ENCODE measurements around the gene EXOSC1.

EXOSC1 gene

GRCh38 chr10:97456034-97456685 is 10.4 kb upstream of the EXOSC1 start:
- H3K4me3 ChIP-seq (ENCODE audit: low read depth, low read length) = no peak overlapping the region
- DNase-seq (ENCODE audit: low read depth, low spot score) = no peak
- ChIA-PET POLR2A (no interaction called here), CTCF (interaction anchor here (1.2 to 4.8 kb wide), 4 partner anchors 8 to 156 kb away, joined by 3 to 27 read pairs (median 6); no protein-coding TSS in a partner anchor)
- TF ChIP-seq, protein P1, sequence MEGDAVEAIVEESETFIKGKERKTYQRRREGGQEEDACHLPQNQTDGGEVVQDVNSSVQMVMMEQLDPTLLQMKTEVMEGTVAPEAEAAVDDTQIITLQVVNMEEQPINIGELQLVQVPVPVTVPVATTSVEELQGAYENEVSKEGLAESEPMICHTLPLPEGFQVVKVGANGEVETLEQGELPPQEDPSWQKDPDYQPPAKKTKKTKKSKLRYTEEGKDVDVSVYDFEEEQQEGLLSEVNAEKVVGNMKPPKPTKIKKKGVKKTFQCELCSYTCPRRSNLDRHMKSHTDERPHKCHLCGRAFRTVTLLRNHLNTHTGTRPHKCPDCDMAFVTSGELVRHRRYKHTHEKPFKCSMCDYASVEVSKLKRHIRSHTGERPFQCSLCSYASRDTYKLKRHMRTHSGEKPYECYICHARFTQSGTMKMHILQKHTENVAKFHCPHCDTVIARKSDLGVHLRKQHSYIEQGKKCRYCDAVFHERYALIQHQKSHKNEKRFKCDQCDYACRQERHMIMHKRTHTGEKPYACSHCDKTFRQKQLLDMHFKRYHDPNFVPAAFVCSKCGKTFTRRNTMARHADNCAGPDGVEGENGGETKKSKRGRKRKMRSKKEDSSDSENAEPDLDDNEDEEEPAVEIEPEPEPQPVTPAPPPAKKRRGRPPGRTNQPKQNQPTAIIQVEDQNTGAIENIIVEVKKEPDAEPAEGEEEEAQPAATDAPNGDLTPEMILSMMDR (IDR thresholded peaks at IDR 0.05; ENCODE audit: insufficient read depth, low read length, missing control alignments) = no peak

- no peak for DNase-seq (ENCODE audit: low read depth, low spot score)
- TF ChIP-seq, protein P1 (IDR thresholded peaks at IDR 0.05; ENCODE audit: insufficient read depth, low read length, missing control alignments) = no peak
- ChIA-PET POLR2A (no interaction called here), CTCF (interaction anchor here (0.7 to 4.8 kb wide), 7 partner anchors 10 to 158 kb away, joined by 3 to 27 read pairs (median 4); partner anchors contain the start of gene ANKRD2)
- no peak overlapping the region for H3K4me3 ChIP-seq (ENCODE audit: low read depth, low read length)
These were observed 8.7 kb upstream of the EXOSC1 start for GRCh38 chr10:97454330-97455036.

GRCh38 chr10:97452352-97452751 is 6.5 kb upstream of the EXOSC1 start:
- TF ChIP-seq, protein P1 (IDR thresholded peaks at IDR 0.05; ENCODE audit: insufficient read depth, low read length, missing control alignments) = no peak
- H3K4me3 ChIP-seq (ENCODE audit: low read depth, low read length) = no peak overlapping the region
- CTCF ChIA-PET = interaction anchor here (1.1 to 4.8 kb wide), 8 partner anchors 10 to 120 kb away, joined by 3 to 27 read pairs (median 4); partner anchors contain the start of gene ANKRD2
- DNase-seq (ENCODE audit: low read depth, low spot score) = no peak
- POLR2A ChIA-PET = interaction anchor here (1.2 kb wide), 1 partner anchor 52 kb away, joined by 3 read pairs; no protein-coding TSS in a partner anchor

GRCh38 chr10:97451605-97452004 is 5.8 kb upstream of the EXOSC1 start:
- CTCF ChIA-PET = interaction anchor here (1.2 to 1.3 kb wide), 2 partner anchors 10 to 102 kb away, joined by 3 to 4 read pairs; no protein-coding TSS in a partner anchor

DNA sequence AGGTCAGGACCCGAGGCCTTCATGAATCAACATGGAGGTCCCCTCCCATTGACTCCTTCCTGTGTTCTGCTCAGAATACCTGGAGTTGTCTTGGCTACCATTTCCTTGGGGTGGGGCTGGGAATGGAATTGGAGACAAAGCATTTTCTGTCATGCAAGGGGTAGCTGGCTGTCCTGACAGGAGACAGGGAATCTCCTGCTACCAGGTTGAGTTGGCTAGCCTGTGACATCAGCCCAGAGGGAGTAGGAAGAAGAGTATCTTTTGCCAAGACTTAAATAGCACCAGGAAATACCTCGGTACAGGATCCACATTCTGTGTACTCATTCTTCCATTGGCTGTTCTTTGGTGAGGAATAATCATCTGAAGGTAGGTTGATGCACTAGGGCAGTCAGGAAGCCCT is 5.0 kb upstream of the EXOSC1 start:
- DNase-seq (ENCODE audit: low read depth, low spot score) = no peak
- ChIA-PET POLR2A (no interaction called here), CTCF (interaction anchor here (1.3 to 2.1 kb wide), 3 partner anchors 9 to 102 kb away, joined by 3 to 11 read pairs (median 4); no protein-coding TSS in a partner anchor)
- no peak overlapping the region for H3K4me3 ChIP-seq (ENCODE audit: low read depth, low read length)
- TF ChIP-seq, protein P1 (IDR thresholded peaks at IDR 0.05; ENCODE audit: insufficient read depth, low read length, missing control alignments) = no peak

More at GRCh38 chr10:97451605-97452004, 5.8 kb upstream of the EXOSC1 start:
- DNase-seq (ENCODE audit: low read depth, low spot score) = no peak
- POLR2A ChIA-PET = no interaction called here
- H3K4me3 ChIP-seq (ENCODE audit: low read depth, low read length) = no peak overlapping the region
- TF ChIP-seq, protein P1 (IDR thresholded peaks at IDR 0.05; ENCODE audit: insufficient read depth, low read length, missing control alignments) = no peak

GRCh38 chr10:97445357-97445721 is 467 bp downstream of the EXOSC1 start:
- ChIA-PET CTCF (interaction anchor here (1.0 to 2.1 kb wide), 7 partner anchors 9 to 107 kb away, joined by 3 to 9 read pairs (median 4); no protein-coding TSS in a partner anchor), POLR2A (no interaction called here)
- TF ChIP-seq, protein P1 (IDR thresholded peaks at IDR 0.05; ENCODE audit: insufficient read depth, low read length, missing control alignments) = no peak

More at GRCh38 chr10:97445357-97445721, 467 bp downstream of the EXOSC1 start:
- H3K4me3 ChIP-seq (ENCODE audit: low read depth, low read length) = peak overlapping the region; percentile 94
- no peak for DNase-seq (ENCODE audit: low read depth, low spot score)

Data from AG04449 (cell line).